ENCODE measurements around the gene TCEA3. TPM values are rescaled to one million over a fixed set of nuclear protein-coding genes. Genes with fewer than 3 reads are reported as not detected.

Gene TCEA3
- total RNA-seq, 4 donors from 2014 or later = 9.1 to 30.7 (median 25.1) TPM

DNA sequence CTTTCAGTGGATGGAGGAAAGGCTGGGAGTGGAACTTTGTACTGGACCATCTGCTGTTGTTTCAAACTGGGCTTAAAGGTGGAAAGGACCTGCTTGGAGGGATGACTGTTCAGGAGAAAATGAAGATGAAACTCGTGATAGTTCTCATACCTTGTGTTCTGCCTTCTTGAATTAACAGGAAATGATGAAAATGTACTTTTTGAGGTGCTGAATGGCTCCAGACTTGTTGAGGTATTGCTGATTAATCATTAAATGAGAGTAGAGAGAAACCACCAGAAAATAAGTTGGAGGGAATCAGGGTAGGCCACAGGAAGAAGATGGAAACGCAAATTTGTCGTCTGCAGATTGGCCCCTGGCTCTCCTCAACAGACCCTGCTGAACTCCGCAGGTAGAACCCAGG lies 28.7 kb downstream of the TCEA3 start:
- 81 to 87% methylated on average over 4 of the region's 4 CpGs for WGBS, 2 donors
- Histone ChIP-seq H3K4me1 (peaks cover 0 to 35% (median 25%) of the 10 kb centered on the region in 3 donors), H3K27me3 (no peaks in the 10 kb centered on the region), H3K9me3 (no peaks in the 10 kb centered on the region), H3K36me3 (peaks cover 0 to 47% (median 0%) of the 10 kb centered on the region in 3 donors), H3K4me3 (no peak overlapping the region), H3K27ac (peak overlapping the region in 2 of 4 donors; percentile 81 to 82)
- DNase-seq = no peak
- TF ChIP-seq, protein P1, sequence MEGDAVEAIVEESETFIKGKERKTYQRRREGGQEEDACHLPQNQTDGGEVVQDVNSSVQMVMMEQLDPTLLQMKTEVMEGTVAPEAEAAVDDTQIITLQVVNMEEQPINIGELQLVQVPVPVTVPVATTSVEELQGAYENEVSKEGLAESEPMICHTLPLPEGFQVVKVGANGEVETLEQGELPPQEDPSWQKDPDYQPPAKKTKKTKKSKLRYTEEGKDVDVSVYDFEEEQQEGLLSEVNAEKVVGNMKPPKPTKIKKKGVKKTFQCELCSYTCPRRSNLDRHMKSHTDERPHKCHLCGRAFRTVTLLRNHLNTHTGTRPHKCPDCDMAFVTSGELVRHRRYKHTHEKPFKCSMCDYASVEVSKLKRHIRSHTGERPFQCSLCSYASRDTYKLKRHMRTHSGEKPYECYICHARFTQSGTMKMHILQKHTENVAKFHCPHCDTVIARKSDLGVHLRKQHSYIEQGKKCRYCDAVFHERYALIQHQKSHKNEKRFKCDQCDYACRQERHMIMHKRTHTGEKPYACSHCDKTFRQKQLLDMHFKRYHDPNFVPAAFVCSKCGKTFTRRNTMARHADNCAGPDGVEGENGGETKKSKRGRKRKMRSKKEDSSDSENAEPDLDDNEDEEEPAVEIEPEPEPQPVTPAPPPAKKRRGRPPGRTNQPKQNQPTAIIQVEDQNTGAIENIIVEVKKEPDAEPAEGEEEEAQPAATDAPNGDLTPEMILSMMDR (IDR thresholded peaks at IDR 0.05) = no peak
- TF ChIP-seq POLR2A (IDR thresholded peaks at IDR 0.05) = no peak
- intact Hi-C loops (cut with DNase I) = no loop called here

GRCh38 chr1:23395154-23395724 lies 29.3 kb downstream of the TCEA3 start:
- no peak for DNase-seq
- Histone ChIP-seq H3K4me3 (peak overlapping the region in 1 of 4 donors; percentile 0), H3K27me3 (no peaks in the 10 kb centered on the region), H3K9me3 (no peaks in the 10 kb centered on the region), H3K4me1 (peaks cover 0 to 29% (median 22%) of the 10 kb centered on the region in 3 donors), H3K27ac (peak overlapping the region; percentile 26 to 82 (median 73)), H3K36me3 (peaks cover 0 to 47% (median 0%) of the 10 kb centered on the region in 3 donors)
- intact Hi-C loops (cut with DNase I) = no loop called here
- TF ChIP-seq POLR2A (IDR thresholded peaks at IDR 0.05) = no peak
- TF ChIP-seq, protein P1 (IDR thresholded peaks at IDR 0.05) = no peak
- 50 to 60% methylated on average over 8 of the region's 8 CpGs for WGBS, 2 donors

DNA sequence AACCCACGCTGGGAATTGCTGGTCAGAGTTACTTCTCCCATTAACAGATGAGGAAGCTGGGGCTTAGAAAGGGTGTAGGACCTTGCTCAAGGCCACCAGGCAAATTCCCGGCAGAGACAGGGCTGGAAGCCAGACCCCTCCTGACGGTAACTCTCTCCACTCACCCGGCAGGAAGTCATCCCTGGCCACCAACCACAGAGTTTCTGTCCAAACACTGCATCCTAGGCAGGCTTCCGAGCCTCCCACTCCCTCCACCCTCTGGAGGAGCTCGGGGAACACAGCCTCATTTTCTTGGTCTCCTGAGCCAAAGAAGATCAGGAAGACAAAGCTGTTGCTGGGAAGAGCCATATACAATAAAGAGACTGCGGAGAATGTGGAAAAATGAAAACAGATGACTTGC lies 29.9 kb downstream of the TCEA3 start:
- Histone ChIP-seq H3K4me1 (peaks cover 0 to 27% (median 22%) of the 10 kb centered on the region in 3 donors), H3K36me3 (peaks cover 0 to 47% (median 0%) of the 10 kb centered on the region in 3 donors), H3K9me3 (no peaks in the 10 kb centered on the region), H3K27ac (peak overlapping the region; percentile 30 to 82 (median 73)), H3K27me3 (no peaks in the 10 kb centered on the region), H3K4me3 (peak overlapping the region in 1 of 4 donors; percentile 0)
- TF ChIP-seq, protein P1 (IDR thresholded peaks at IDR 0.05) = no peak
- TF ChIP-seq POLR2A (IDR thresholded peaks at IDR 0.05) = no peak
- 41 to 68% methylated on average over 4 to 7 of the region's 7 CpGs for WGBS, 2 donors
- intact Hi-C loops (cut with DNase I) = no loop called here
- DNase-seq = no peak

DNA sequence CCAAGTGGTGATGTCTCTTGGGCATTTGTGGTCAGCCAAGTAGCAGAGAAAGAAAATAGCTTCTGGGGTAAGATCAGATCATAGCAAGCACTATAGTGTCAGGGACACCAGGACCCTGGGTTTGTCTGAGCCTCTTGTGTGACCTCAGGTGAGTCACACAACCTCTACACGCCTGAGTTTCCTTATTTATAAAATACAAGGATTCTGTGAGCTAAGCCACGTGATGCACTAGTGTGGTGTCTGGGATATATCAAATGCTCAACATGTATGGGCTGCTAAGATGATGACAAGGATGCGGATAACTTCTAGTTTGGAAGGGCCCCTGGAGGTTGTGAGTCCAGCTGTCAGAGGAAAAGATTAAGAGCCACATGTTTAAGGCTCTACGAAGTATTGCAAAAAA lies 30.4 kb downstream of the TCEA3 start:
- intact Hi-C loops (cut with DNase I) = no loop called here
- H3K9me3 ChIP-seq = no peaks in the 10 kb centered on the region
- DNase-seq = no peak
- TF ChIP-seq, protein P1 (IDR thresholded peaks at IDR 0.05) = no peak
- WGBS, 2 donors = 23 to 70% methylated on average over 4 of the region's 4 CpGs
- peaks cover 0 to 27% (median 22%) of the 10 kb centered on the region in 3 donors for H3K4me1 ChIP-seq
- H3K27me3 ChIP-seq = no peaks in the 10 kb centered on the region
- H3K4me3 ChIP-seq = no peak overlapping the region
- H3K27ac ChIP-seq = peak overlapping the region; percentile 30 to 82 (median 73)
- peaks cover 0 to 47% (median 0%) of the 10 kb centered on the region in 3 donors for H3K36me3 ChIP-seq

GRCh38 chr1:23393706-23394105 lies 30.8 kb downstream of the TCEA3 start:
- H3K4me3 ChIP-seq = no peak overlapping the region
- peak overlapping the region in 3 of 4 donors; percentile 65 to 82 (median 81) for H3K27ac ChIP-seq
- intact Hi-C loops (cut with DNase I) = no loop called here

More at GRCh38 chr1:23393706-23394105, 30.8 kb downstream of the TCEA3 start:
- no peak for DNase-seq
- TF ChIP-seq POLR2A (IDR thresholded peaks at IDR 0.05) = no peak
- TF ChIP-seq, protein P1 (IDR thresholded peaks at IDR 0.05) = no peak
- Histone ChIP-seq H3K4me1 (peaks cover 0 to 27% (median 22%) of the 10 kb centered on the region in 3 donors), H3K36me3 (peaks cover 0 to 47% (median 0%) of the 10 kb centered on the region in 3 donors), H3K27me3 (no peaks in the 10 kb centered on the region), H3K9me3 (no peaks in the 10 kb centered on the region)
- 82 to 86% methylated on average over 9 to 13 of the region's 15 CpGs for WGBS, 2 donors
